NCI-H2227 treated with DMSO at 0.1 percent for 48 hours (cell line): ENCODE results near the gene ZBTB20.

Source experiments
- DNase-seq: peaks from one replicate; lab custom pipeline; 2025; lab: John Stamatoyannopoulos, UW

Gene ZBTB20

DNA sequence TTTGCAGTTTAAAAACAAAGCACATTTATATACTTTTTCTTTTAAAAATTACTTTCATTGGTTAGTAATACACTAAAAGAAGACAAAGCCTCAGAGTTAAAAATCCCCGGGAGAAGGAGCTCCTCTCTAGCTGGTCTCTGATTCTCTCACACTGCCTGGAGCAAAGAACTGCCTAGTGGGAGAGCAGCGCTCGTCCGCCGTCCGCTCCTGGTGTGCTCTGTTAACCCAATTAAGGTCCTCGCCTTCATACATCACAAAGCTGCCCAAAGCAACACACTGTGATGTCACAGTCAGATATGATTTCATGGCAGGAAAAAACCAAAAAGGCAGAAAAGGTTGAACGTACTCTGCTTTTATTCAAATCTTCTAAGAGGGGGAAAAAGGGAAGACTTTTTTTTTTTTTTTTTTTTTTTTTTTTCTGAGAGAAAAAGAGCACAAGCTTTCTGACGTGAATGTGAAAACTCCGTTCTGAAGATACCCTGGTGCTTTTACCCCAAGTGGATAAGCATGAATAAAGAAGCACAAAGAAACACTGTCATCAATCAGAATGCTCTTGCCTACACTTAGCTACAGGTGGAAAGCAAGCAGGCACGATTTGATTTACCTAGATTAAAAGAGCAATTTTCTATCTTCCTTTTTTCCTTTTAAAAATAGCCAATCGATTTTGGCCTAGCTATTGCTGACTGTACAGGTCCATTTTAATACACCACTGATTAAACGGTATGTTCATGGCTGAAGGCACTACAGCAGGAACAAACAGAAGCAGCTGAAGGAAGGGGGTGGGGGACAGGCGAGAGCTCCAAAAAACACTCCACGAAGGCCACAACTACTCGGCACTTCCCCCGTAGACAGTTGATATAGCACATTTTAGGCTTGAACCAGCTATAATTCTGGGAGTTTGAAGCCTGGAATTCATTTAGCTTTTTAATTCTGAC is 738.1 kb downstream of the ZBTB20 start:
- no peak for DNase-seq

DNA sequence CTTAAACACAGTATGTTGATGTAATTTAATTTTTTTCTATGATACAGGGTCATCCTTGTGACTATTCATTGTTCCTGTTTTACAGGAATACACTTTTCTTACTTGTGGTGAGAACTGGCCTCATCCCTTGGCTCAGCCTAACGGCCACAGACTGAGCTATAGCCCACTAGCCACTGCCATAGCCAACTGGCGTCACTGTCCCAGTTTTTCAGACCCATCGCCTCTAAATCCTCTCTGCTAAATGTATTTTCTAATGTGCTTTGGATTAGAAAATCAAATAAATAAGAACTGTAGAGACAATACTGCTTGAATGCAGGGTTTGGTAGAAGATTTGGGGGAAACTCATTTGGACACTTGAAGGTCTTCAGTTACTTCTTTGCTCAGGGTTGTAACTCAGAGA is 740.2 kb downstream of the ZBTB20 start:
- no peak for DNase-seq

DNA sequence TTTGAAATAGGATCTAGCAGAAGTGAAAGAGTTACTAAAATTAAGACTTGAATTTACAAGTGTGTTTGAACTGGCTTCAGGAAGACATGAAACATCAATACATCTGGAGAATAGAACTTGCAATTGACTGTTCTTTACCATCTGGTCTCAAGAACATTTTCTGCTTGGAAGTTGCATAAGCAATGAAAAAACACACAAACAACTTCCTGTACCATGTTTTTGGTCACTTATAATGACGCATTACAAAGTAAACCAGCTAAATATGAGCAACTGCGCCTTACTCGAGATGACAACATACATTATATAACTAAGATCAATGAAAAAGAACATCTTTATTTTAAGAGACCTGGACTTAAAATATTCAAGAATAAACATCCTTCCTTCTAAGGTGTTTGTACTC is 740.8 kb downstream of the ZBTB20 start:
- DNase-seq: no peak

DNA sequence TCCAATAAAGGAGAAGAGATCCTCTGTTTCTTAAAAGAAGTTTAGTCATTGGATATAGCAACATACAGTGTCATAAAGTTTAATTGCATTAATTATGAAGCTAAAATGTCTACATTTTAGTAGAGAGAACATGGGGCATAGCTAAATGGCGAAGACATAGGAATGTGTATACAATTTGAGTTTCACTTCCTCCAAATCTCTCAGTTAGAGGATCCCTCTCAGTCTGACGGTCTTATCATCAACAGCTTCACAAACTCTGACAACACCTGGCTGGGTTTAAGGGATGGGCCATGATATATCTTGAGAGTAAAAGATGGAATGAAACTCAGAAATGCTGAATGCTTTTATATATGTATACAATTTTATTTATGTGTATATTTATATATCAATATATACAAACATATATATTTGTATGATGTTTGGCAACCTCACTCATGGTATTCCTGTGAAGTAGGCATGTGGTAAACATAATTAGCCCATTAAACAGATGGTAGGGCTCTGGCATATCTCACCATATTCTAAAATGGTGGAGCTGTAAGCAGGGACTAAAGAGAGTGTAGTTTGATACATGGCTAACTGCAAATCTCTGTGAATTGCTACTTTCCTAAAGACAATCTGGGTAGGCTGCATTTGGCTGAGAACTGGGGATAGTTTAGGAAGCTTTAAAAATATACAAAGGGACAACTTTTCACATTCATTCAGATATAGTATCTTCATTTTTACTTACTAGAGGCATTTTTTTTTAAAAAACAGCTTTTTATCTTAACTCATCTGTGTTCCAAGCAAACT is 741.7 kb downstream of the ZBTB20 start:
- no peak for DNase-seq

DNA sequence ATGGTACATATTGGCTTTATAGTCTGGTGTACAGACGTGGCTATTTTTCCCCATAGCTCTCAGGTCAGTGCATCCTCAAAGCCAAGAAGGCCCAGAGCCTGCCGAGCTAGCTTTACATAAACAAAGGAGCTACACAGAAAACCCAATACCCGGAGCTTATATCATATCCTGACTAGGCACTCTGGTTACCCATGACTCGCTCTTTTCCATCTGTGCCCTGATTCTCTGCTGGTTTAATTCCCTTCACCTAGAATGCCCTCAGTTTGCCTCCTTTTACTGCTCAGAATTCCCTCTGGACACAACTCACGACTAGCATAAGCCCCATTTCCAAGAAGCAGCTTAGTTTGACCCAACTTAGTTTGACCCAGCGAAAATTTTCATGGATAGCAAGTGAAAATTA is 742.5 kb downstream of the ZBTB20 start:
- DNase-seq: no peak

DNA sequence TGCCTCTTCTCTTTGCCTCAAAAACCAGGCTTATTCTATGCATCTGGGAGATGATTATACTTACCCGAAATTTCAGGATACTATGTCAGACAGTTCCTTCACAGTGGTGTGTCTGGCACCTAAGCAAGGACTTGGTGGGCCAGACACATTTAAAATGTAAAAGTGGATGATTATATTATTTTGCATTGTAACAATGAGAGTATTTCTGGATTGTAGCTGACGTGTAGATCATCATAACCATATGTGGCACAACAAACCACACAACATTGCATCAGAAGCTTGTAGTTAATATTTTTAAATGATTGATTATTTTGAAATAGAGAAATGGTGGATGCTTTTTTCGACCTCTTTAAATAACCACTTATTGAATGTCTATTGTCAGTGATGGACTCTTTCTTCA is 744.2 kb downstream of the ZBTB20 start:
- DNase-seq: no peak

DNA sequence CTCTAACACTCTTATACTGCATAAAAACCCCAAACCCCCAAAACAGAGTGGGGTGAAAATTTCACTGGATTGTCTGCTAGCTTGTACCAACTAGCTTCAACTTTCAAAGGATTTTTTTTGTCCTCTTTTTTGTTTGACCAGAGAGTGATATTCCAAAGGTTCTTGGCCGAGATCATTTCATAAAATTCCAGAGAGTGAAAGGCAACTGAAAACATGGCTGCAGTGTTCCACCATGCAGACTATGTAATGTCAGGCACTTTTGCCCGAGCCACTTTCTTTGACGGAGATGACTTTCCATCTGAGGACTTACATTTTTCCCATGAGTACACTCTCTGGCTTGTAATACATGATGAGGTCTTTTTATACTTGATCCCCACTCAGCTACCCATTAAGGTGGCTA is 745.7 kb downstream of the ZBTB20 start:
- no peak for DNase-seq

DNA sequence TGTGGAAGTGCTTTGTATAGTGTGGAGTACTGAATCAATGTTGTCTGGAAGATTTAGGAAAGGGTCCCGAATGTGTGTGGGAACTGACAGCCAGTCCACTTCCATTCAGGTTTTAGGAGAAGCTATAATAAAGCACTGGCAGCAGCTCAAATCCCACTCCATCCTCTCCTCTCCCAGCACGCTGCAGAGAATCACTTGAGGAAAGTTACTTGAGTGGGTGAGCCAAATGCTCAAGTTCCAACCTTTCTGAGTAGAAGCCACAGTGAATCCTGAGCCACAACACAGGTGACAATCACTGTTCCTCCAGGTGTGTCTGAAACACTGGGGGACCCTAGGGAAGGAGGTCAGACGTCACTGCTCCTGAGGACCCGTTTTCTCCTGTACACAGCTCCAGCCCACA is 746.7 kb downstream of the ZBTB20 start:
- no peak for DNase-seq

DNA sequence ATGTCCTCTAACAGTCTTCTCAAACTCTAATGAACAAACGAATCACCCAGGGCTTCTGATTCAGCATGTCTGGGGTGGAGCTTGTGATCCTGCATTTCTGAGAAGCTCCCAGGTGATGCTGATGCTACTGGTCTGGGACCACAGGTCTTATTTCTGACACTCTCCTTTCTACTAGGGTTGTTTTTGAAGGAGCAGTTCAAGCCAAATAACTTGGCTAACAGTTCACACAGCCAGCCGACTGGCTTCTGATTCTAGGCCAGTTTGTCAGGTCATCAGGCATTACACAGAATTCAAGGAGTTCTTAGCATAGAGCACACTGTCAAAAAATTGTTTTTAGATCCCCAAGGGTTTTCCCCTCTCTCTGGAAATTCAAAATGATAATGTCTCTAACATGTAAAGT is 752.5 kb downstream of the ZBTB20 start:
- DNase-seq: no peak

DNA sequence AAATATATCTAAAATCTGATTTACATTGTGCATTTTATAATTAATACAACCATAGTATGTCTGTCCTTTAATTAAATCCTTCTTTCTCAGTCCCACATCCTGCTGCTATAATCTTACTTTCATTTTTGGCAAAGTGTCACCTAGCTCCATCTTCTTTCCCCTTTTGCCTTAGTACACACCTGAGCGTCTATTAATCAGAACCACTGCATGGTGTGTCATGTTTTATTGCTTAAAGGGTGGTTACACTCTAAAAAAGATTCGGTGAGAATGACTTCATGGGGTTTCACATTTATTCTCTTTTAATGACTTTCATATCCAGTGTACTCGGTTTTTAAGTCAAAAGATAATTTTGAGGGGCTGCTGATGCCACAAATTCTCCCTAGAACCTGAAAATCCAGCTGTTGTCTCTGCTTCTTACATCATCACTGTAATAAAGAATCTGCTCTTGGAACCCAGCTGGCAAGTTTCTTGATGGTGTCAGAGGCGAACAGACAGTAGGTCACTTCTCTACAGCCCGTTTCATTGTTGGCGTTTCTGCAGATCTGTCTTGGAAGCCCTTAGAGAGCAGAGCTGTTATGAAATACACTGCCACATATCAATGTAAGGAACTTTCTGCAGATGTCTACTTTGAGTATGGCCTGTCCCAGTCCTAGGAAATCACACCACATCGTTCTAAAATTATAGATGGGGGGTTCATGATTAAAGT is 753.6 kb downstream of the ZBTB20 start:
- DNase-seq: no peak

DNA sequence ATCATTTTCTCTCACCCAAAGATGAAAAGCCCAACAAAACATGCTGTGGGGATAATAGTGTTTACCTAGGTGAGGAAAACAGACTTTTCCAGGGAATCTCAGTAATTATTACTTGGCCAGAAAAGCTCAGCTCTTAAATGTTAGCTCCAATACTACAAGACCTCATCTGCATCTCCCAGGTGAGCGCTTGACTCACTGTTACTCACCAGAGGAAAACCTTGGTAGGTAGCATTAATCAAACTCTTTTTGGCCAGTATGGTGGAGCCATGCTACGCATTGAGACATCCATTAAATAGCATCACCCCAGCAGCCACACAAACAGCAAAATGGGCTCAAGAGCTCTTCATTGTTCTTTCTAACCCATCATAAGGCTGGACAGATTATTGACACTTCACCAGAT is 754.3 kb downstream of the ZBTB20 start:
- no peak for DNase-seq

DNA sequence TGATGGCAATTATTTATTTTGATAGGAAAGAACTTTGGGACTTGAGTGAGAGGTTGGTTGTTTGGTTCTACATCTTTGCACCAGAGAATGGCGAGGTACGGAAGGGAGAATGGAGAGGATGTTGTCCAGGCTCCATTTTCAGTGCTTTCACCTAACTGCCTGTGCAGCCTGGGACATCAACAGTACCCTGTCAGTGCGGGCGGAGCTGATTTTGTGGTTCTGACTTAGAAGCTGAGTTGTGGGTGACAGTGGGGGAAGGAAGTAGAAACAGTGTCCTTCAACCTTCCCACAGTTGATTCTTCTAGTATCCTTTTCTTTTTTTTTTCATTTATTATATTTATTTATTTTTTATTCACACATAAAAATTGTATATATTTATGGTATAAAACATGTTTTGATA is 757.9 kb downstream of the ZBTB20 start:
- DNase-seq: no peak

DNA sequence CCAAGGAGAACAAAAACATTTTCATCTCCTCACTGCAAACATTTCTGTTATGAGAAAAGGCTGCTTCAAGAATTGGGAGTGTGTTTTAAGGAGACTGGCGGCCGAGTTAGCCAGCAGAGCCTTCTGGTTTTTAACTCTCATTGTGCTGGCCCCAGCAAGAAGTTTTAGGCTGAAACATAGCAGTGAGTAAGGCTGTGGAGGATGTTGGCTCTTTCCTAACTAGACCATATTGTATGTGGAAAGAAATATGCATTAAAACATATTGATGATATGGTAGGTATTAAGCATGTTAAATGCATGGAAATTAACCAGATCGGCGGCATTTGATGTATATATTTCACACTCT is 762.6 kb downstream of the ZBTB20 start:
- DNase-seq: no peak

DNA sequence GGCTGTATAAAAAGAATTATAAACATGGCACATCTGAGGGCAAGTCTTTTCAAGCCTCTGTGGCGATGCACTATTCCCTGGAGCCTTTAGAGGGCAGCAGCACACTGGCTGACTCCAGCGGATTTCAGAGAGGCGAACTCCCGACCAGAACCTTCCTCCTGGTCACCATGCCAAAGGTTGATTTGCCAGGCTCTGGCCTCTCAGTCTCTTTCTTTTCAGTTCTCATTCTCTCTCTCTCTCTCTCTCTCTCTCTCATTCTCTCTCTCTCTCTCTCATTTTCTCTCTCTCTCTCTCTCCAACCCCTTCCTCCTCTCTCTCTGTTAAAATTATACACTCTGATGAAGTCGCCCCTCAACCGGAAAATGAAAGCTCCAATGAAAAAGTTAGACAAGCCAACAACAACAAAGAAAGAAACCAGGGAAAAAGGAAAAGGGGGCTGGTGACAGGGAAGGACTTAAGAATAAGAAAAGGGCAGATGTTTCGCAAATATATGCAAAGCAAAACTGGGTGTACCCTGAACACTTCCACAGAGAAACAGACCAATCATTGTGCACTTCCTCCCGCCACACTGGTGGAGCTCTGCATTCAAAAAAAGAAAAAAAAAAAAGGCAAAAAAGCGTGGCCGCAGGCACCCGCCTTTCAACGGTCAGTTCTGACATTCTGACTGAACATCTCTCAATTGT is 763.1 kb downstream of the ZBTB20 start:
- DNase-seq: peak; percentile 44

DNA sequence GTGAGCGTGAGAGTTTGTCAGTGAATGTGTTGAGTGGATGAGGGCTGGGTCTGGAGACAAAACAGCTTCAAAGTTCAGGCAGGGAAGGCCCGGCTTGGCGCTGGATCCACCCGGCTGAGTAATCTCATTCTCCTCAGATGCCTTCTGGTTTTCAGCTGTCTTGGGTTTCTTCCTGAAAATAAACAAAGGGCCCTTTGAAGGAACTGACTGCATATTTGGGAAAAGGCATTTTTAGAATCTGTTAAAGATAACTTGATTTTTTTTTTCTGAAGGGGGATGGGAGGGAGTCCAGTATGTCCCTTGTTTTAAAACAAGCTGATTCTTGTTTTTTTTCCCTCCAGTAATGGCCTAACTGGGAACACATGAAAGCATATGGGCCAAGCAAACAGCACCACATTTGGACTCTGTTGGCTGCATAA is 766.8 kb downstream of the ZBTB20 start:
- no peak for DNase-seq

DNA sequence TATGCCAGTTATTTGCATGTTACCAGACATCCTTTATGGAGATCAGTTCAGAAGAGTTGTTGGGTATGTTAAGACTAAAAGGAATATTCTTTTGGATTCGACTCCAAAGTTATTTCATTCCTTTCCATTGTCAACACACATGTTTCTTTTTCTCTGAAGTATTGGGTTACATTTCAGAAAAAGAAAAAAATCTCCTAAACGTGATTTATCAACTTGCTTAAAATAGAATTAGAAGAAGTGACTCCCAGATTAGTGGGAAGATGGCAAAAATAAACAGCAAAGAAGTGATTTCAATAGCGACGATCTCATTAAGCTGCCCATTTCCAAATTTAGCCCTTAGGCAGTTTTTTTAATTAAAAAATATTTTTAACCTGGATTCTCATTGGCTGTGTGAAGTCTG is 767.8 kb downstream of the ZBTB20 start:
- DNase-seq: no peak

DNA sequence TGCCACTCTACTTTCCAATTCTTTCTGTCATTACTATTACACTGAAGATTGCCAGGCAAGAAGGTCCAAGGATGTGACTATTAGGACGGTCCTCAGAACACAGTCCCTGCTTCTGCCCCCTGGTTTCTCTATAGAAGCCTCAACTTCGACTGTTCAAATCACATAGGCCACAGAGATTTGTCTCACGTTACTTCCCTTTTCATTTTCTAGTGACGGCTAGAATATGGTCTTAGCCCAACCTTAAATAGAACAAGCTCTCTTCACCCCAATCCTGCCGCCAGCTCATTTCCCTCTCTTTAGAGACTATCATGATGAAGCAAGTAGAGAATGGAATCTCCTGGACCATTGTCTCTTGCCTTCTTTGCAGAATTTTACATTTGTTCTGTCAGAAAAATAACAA is 768.3 kb downstream of the ZBTB20 start:
- DNase-seq: no peak

DNA sequence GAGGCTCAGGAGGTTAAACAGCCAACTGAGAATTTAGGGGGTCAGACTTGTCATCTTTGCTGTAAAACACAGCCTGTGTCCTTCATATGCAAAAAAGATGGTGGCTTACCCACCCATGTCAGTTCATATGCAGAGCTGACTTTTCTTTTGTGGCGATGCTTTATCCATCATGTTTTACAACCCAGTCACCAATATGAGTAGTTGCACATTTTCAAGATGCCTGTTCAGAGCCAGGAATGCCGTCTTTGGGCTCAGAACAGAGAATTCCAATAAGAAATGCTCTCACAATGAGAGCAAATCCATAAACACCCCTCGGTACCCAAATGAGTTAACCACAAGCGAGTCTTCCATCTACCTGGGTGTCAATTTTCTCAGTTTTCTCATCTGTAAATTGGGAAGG is 769.7 kb downstream of the ZBTB20 start:
- DNase-seq: no peak

DNA sequence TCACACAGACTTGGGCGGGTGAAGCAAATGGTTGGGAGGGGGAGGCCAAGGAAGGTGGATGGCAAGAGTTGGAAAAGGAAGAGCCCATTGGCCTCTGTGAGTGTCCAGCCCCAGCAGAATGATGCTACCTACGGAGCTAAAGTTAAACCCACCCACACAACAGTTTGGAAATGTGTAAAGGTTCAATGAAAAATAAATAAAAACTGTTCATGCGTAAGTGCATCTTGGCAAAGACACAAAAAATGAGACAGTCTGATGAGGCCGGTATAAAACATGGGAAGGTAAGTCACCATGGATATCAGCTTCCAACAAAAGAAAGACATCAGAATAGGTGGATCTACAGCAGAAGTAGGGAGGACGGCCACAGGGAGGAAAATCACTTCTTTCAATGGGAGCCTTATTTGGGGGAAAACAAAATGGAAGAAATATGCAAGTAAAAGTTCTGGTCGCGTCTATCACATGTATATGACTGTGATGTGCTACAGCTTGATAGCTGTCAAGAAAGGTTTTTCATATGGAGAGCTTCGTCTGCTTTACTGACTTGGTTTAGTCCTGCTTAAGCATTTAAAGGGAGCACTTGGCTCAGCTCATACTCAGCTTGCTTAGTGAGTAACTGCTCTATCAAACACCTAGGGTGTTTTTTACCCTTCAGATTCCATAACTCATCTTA is 770.4 kb downstream of the ZBTB20 start:
- no peak for DNase-seq

DNA sequence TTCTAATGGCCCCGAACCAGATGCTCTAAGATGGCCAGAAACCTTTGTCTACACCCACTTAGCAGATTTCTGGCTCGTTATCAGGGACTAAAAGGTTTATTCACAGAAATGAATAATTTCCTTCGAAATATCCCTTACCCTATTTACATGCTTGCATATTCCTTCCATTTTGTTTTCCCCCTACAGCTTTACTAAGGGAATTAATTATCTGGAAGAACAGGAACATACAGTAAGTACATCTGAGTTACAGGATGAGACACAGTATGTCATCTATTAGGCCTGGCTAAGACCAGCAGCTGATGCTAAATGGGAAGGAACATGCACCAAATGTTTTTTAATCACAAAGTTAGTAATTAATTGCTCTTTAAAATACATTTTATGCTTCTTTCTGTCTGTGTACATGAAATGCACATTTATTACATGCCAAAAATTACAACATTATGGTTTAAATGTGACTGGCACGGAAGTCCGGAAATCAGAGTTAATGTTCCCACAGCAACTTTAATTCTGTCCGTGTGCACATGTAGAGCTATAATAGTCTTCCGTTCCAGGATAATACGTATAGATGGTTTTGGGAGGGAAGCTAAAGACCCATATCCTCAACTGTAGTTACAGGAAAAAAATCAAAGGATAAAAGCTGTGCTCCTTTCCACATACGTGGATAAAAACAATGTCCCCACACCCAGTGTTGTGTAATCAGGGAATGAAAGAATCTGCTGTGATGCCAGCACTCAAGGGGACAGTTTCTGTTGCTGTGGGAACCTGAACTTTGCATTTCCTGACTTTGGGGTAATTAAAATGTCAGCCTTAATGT is 771.3 kb downstream of the ZBTB20 start:
- no peak for DNase-seq
